GM18873 (cell line): ENCODE data around the gene NOXA1.
"Not testable (repeated sequence)": the region's sequence is repeated elsewhere in the genome, so short reads cannot be mapped to it uniquely, and the experiment has no call there.

Experiments used
- ATAC-seq: cut with Tn5 transposase; IDR thresholded peaks from one replicate; pipeline ENCODE4 v1.9.1; 2021; ENCODE audit warnings: mild to moderate bottlenecking, moderate library complexity, moderate number of reproducible peaks; ENCODE audit not compliant: unreplicated experiment, low FRiP score

NOXA1 gene

GRCh38 chr9:137451264-137452005 is 28.2 kb downstream of the NOXA1 start:
- ATAC-seq: not testable (repeated sequence)

GRCh38 chr9:137452006-137452760 is 29.0 kb downstream of the NOXA1 start:
- no peak for ATAC-seq

DNA sequence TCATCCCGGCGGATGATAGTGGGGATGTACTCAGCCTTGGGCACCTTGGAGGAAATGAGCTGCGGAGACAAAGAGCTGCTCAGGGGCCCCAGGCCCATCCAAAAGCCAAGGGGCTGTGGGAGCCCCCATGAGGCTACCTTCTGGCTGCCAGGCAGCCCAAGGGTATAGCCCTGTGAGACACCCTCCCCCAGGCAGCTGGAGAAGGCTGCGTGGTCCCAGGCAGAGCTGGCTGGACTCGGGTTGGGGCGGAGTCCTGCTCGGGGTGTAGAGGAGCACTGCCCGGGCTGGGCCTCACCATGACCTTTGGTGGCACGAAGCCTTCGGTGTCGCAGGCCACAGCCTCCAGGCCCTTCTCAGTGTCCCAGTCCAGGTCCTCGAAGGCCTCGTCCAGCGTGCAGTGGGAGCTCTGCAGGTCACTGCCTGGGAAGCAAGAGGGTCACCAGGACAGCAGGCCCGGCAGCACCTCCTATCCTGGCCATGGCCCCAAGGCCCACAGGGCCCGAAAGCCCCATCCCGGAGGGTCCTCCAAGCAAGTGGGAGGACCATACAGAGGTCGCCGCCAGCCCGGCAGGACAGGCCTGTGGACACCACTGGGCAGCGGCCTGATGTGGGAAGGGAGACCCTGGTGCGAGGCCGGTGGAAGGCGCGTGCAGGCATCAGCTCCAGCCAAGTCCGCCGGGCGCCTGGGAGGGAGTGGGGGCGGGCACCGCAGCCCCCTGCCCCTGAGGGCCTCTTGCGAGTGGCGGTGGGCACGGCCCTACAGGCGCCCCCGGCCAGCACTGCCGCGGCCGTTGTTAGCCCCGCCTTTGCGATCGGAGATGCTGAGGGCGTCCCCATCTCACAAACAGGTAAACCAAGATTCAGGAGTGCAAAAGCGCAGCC is 29.8 kb downstream of the NOXA1 start:
- no peak for ATAC-seq

- no peak for ATAC-seq
Observed at GRCh38 chr9:137453643-137454081, 30.5 kb downstream of the NOXA1 start.

DNA sequence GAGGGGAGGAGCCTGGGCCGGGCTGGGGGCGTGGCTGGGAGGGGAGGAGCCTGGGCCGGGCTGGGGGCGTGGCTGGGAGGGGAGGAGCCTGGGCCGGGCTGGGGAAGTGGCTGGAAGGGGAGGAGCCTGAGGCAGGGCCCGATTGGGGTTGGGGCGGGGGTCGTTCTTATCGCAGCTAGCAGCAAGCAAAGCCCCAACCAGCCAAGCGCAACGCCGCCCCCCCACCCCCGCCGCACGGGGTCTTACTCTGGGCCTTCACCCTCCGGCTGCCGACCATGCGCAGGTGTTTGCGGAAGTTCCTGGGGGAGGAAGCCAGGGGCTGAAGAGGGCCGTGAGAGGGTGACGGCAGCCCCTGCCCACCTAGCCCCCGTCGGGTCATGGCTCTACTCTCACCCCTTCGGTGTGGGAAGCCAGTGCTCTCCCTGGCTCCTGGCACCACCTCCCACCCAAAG is 31.0 kb downstream of the NOXA1 start:
- ATAC-seq: no peak

DNA sequence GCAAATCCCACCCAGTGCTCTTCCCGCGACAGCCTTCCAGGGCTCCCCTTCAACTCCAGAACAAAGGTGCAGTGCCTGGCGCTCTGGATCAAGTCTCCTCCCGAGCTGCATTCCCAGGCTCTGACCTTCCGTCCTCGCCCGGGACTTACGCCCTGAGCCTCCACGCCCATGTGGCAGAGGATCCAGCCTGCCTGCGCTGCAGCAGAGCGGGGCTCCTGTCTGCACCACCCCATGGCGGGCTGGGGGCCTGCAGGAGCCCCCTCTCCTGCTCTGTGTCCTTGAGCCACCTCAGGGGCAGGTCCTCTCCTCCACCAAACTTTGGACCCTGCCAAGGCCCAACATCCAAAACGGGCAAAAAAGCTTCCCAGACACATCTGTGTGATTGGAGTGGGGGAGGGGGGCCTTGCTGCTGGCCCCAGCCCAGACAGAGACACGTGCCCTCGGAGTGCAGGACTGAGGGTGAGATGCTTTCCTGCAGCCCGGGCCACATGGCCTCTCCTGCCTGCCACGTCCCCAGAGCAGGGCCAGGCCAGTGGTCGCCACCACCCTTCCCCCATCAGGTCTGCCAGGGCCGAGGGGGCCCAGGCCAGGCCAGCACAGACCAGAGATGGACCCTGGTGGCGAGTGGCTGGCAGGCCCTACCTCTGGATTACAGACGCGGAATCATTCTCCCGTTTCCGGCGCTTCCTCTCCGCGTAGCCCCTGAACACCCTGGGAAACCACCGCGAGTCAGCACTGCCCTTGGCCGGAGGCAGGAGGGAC is 31.6 kb downstream of the NOXA1 start:
- ATAC-seq: no peak

DNA sequence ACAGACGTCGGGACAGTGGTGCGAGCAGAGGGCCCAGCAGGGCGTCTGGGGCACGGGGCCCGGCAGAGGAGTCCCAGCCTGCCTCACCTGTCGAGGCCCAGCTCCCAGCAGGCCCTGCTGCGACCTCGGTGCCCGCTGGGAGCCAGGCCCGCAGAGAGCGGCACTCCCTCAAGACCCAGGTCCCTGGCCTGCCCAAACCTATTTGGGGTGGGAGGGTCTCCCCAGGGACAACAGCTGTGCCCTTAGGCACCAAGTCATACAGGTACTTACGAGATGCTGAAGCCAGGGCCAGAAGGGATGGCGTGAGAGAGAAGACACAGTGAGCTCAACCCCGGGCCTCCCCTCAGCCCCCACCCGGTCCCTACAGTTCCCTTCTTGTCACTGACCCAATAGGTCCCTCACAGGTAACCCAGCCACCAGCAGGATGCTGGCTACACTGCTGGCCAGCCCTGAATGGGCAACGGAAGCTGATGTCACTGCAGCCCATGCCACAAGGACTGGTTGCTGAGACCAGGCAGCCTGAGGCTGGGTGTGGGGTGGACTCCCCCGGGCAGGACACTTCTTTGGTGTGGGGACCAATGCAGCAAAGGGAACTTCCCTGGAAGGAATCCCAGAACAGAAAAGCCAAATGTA is 32.3 kb downstream of the NOXA1 start:
- ATAC-seq: no peak

- ATAC-seq: no peak
Observed at GRCh38 chr9:137456061-137456863, 33.1 kb downstream of the NOXA1 start.

GRCh38 chr9:137456864-137457405 is 33.7 kb downstream of the NOXA1 start:
- ATAC-seq: no peak

DNA sequence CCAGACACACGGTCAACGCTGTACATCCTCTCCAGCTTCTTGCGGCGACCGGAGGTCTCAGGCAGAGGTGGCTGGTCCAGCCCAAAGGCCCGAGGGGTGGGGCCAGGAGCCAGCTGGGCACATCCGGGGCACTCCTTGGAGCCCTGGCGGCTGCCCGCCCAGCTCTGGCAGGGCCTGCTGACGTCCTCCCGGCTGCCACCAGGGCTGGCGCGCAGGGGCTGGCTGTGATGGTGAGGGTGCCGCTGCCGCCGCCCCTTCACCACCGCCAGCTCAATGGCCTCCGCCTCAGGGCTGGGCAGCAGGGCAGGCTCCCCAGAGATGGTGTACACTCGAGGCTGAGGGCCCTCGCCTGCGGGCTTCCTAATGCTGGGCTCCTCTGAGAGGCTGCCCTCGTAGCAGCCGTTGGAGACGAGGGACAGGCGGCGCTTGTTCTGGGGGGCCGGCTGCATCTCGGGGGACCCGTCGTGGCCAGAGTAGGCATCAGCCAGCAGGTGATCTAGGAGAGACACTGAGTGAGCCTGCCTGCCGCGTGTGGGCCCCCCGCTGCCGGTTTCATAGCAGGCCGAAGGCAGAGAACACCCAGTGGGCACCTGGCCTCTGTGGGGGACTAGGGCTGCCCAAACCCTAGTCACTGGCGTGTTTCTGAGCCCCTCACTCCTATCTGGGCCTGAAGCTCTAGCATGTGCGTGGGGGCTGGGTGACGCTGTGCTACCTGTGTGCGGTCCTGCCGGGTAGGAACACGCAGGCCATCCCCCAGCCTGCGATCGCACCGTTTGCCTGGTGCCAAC is 34.4 kb downstream of the NOXA1 start:
- ATAC-seq: no peak

DNA sequence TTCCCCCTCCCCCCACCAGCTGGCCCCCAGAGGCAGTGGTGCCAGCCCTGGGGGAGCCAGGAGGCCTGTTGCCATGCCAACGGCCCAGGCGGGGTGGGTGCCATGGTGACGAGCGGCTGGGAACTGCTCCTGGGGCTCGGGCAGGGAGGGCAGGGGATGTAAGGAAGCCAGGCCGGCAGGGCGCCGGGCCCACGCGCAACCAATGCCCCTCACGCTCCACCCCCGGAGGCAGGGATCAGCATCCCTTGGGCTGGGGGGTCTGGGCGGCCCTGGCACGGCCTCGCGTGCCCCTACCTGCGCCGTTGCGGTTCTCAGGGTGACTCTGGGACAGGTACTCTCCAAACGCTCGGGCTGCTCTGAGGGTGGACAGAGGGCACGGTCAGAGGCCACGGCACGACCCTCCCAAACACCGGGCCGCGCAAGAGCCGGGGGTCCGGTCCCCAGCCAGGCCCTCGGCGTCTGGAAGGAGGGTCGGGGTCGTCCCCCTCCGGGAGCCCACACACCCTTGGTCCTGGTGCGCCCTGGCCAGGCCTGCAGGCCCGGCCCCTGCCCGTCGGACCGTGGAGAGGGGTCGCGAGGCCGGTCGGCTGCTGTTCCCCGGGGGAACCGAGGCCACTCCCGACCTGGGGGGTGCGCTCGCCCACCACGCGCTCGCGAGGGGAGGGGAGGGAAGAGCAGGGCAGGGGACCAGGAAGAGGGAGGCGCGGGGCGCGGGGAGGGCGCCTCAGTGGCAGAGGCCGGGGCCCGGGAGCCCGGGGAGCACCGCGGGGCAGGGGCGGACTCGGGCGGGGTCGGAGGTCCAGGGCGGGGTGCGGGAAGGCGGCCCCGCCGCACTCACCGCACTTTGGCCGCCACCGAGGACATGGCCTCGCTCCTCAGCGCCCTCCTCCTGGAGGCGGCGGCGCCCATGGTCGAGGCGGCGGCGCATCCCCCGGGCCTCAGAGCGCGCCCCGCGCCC is 35.3 kb downstream of the NOXA1 start:
- no peak for ATAC-seq

- no peak for ATAC-seq
Observed at GRCh38 chr9:137459152-137459600, 36.0 kb downstream of the NOXA1 start, which contains the start of gene NSMF. Gene NSMF, minus strand, starts transcription at chr9:137459334. Its CDS starts 232 bp downstream, at chr9:137459102.

- no peak for ATAC-seq
Observed at GRCh38 chr9:137459601-137460362, 36.6 kb downstream of the NOXA1 start.

GRCh38 chr9:137460363-137461315 is 37.4 kb downstream of the NOXA1 start:
- no peak for ATAC-seq

DNA sequence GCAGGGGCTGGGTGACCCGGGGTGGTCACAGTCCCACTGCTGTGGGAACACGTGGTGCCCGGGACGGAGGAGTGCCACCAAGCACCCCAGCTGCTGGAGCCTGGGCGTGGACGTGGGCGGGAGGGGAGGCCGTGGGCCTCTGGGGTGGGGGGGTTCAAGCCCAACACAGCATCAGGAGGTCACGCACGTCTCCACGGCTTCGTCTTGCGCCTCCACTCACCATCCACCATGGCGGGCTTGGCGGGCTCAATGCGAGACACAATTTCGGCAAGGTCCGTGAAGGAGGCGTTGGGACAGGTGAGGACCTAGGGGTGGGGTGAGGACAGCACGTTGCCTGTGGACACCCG is 38.1 kb downstream of the NOXA1 start:
- ATAC-seq: no peak
